ENCODE results near the gene MAN1B1. TPM values are rescaled to one million over a fixed set of nuclear protein-coding genes. Genes with fewer than 3 reads are reported as not detected.

MAN1B1 gene
- total and polyA plus RNA-seq, 2 of the 8 experiments (the other 6 are each of a cell fraction or from before 2014, with no cell fraction given): 33.7 to 36.3 TPM

GRCh38 chr9:137116027-137116507 lies 29.3 kb downstream of the MAN1B1 start:
- CTCF ChIA-PET (ENCODE audit: partially characterized antibody): interaction anchor here (0.5 to 1.8 kb wide), 9 partner anchors 14 to 113 kb away, joined by 3 to 6 read pairs (median 3); partner anchors contain the start of genes LRRC26, MAN1B1 and RNF224
- no peak for FAIRE-seq
- no peak overlapping the region for H3K56ac ChIP-seq (replicated peaks; ENCODE audit: insufficient read length, low read depth, low read length)
- no peak for TF ChIP-seq FOSL1 (IDR thresholded peaks at IDR 0.05; ENCODE audit: insufficient read depth, low read depth, low read length)
- no peak for TF ChIP-seq GTF2F1 (IDR thresholded peaks at IDR 0.05; ENCODE audit: borderline replicate concordance, low read depth, low read length)
- TF ChIP-seq CBX5 (IDR thresholded peaks at IDR 0.05; ENCODE audit: low read depth, low read length): no peak
- TF ChIP-seq SRF (IDR thresholded peaks at IDR 0.05; ENCODE audit: low read depth, low read length): no peak

More at GRCh38 chr9:137116027-137116507, 29.3 kb downstream of the MAN1B1 start:
- Histone ChIP-seq H2BK15ac (ENCODE audit: low read length) (no peak overlapping the region), H3K27me3 (replicated peaks in 1 of 4; ENCODE audit: control insufficient read depth in 3 of 4, extremely low read depth in 1 of 4, insufficient read depth in 3 of 4, low read length in 3 of 4) (peaks cover 15 to 36% (median 30%) of the 10 kb centered on the region in 4 experiments), H2BK5ac (ENCODE audit: low read depth, low read length) (no peak overlapping the region), H2BK20ac (ENCODE audit: low read length) (no peak overlapping the region), H2BK120ac (replicated peaks; ENCODE audit: low read depth, low read length) (no peak overlapping the region), H3K4me3 (ENCODE audit: extremely low read depth in 1 of 4, insufficient read depth in 2 of 4, low read depth in 3 of 4, low read length in 4 of 4) (no peak overlapping the region), H4K20me1 (replicated peaks in 1 of 2; ENCODE audit: control insufficient read depth in 1 of 2, insufficient read depth in 2 of 2, low read length in 2 of 2) (peaks cover 0 to 4% of the 10 kb centered on the region in 2 experiments), H3K27ac (ENCODE audit: low read depth, low read length) (no peak overlapping the region), H4K91ac (replicated peaks; ENCODE audit: insufficient read length, low read length) (no peak overlapping the region), H4K8ac (ENCODE audit: extremely low read depth, insufficient read depth, low read length) (no peak overlapping the region), H3K79me2 (ENCODE audit: control insufficient read depth in 1 of 2, insufficient read depth in 2 of 2, low read length in 2 of 2) (no peaks in the 10 kb centered on the region), H3K9me3 (ENCODE audit: insufficient read depth in 2 of 2, low read depth in 1 of 2, low read length in 1 of 2) (no peaks in the 10 kb centered on the region), H2BK12ac (ENCODE audit: low read depth, low read length) (no peak overlapping the region), H3K36me3 (ENCODE audit: control insufficient read depth in 2 of 4, insufficient read depth in 4 of 4, low read length in 3 of 4) (no peaks in the 10 kb centered on the region), H3K4me2 (ENCODE audit: insufficient read depth in 1 of 2, low read depth in 2 of 2, low read length in 2 of 2) (no peak overlapping the region), H3K79me1 (ENCODE audit: low read depth, low read length) (no peaks in the 10 kb centered on the region), H3K4ac (replicated peaks; ENCODE audit: insufficient read length, low read depth, low read length) (no peak overlapping the region), H2AK5ac (ENCODE audit: low read depth, low read length) (no peak overlapping the region), H3K23ac (ENCODE audit: insufficient read length) (no peak overlapping the region), H2AFZ (ENCODE audit: low read length) (no peak overlapping the region), H3K4me1 (replicated peaks in 1 of 4; ENCODE audit: control insufficient read depth in 3 of 4, insufficient read depth in 4 of 4, low read length in 3 of 4) (peaks cover 0 to 7% (median under 1%) of the 10 kb centered on the region in 4 experiments; a peak in 3 of 7 replicates), H4K5ac (ENCODE audit: insufficient read length, low read depth, low read length) (no peak overlapping the region), H3K23me2 (ENCODE audit: low read depth, low read length) (peaks cover 3% of the 10 kb centered on the region; the same call in 1 of the 2 replicates), H3K9ac (replicated peaks in 1 of 4; ENCODE audit: extremely low read depth in 1 of 4, low read depth in 3 of 4, low read length in 3 of 4) (no peak overlapping the region), H3K14ac (ENCODE audit: insufficient read length) (no peak overlapping the region), H3K18ac (ENCODE audit: extremely low read depth, low read length) (no peak overlapping the region)
- DNase-seq (ENCODE audit: low read depth in 1 of 2, low spot score in 2 of 2): no peak
- POLR2A ChIA-PET (ENCODE audit: partially characterized antibody): no interaction called here
- 71% methylated on average over 5 of the region's 6 CpGs; no CpG with 5 or more reads in 1 of the 2 experiments for WGBS, 2 experiments (ENCODE audit: extremely low coverage in 1 of 2, insufficient coverage in 1 of 2, insufficient read length in 1 of 2, insufficient replicate concordance in 2 of 2, low coverage in 1 of 2, low lambda C conversion rate in 2 of 2, missing lambda C conversion rate in 1 of 2)
